Vagina (tissue), 2 donors: ENCODE measurements around the gene EPB41L5.

ENCODE experiments used
- POLR2A ChIP-seq, 2 donors: fragments of 450-650 bp; IDR thresholded peaks; one replicate each; pipeline ENCODE4 v1.6.1; 2017; ENCODE audit warnings: antibody characterized with exemption in 2 of 2, mild to moderate bottlenecking in 2 of 2, moderate library complexity in 2 of 2
- POLR2AphosphoS5 ChIP-seq, 2 donors: sonication (generic); formaldehyde crosslinking; IDR thresholded peaks; one replicate each; pipeline ENCODE4 v1.9.0; 2017; ENCODE audit warnings: antibody characterized with exemption in 2 of 2, mild to moderate bottlenecking in 2 of 2, low read depth in 1 of 2; ENCODE audit not compliant: insufficient read depth in 1 of 2
- TF ChIP-seq, protein P1 (sequence below), 3 experiments: fragments of 450-650 bp in 2 of 3; fragments of 200-600 bp in 1 of 3; sonication (generic) in 1 of 3; IDR thresholded peaks; one replicate each; pipeline ENCODE4 v1.5.1; 2017 to 2019; ENCODE audit warnings: antibody characterized with exemption in 3 of 3, mild to moderate bottlenecking in 2 of 3, moderate library complexity in 2 of 3

DNA sequence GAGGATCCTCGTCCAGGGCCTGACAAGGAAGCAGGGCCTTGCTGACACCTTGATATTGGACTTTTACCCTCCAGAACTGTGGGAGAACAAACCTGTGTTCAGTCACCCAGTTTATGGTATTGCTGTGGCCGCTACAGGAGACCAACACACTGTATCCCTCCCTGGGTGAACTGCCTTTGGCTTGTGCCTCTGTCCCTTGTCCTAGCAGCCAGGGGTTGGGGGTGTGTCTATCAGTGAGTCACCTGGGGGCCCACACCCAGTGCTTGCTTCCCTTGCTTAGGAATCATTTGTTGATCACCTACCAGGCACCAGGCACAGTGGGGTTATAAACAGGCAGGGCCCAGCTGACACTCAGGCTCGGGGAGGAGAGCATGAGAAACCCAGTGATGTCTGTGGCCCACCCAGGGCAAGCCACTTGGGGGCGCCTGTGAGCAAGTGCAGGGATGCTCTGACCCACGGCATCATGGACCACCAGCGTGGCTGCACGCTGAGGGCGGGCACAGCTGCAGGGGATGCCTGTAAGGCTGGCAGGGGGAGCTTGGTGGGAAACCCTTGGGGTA lies 193.2 kb downstream of the EPB41L5 start:
- TF ChIP-seq POLR2A (IDR thresholded peaks at IDR 0.05) (no peak), POLR2AphosphoS5 (IDR thresholded peaks at IDR 0.05; ENCODE audit: insufficient read depth in 1 of 2, low read depth in 1 of 2) (no peak)
- TF ChIP-seq, protein P1, sequence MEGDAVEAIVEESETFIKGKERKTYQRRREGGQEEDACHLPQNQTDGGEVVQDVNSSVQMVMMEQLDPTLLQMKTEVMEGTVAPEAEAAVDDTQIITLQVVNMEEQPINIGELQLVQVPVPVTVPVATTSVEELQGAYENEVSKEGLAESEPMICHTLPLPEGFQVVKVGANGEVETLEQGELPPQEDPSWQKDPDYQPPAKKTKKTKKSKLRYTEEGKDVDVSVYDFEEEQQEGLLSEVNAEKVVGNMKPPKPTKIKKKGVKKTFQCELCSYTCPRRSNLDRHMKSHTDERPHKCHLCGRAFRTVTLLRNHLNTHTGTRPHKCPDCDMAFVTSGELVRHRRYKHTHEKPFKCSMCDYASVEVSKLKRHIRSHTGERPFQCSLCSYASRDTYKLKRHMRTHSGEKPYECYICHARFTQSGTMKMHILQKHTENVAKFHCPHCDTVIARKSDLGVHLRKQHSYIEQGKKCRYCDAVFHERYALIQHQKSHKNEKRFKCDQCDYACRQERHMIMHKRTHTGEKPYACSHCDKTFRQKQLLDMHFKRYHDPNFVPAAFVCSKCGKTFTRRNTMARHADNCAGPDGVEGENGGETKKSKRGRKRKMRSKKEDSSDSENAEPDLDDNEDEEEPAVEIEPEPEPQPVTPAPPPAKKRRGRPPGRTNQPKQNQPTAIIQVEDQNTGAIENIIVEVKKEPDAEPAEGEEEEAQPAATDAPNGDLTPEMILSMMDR (IDR thresholded peaks at IDR 0.05), result no peak
